GM12878 (cell line): ENCODE results near the gene LNX2. TPM values are rescaled to one million over a fixed set of nuclear protein-coding genes. Genes with fewer than 3 reads are reported as not detected.

Experiments used
- ATAC-seq: fragments of 200-7000 bp; cut with Tn5 transposase; 3 replicates; pipeline ENCODE4 v1.9.1; 2020; ENCODE audit warnings: mild to moderate bottlenecking, moderate library complexity
- BruUV-seq: library from RNA; stranded (reverse); fragments of 400-500 nt; replicated peaks from 2 replicates; lab custom pipeline; 2021; lab: Mats Ljungman, UMichigan
- CTCF ChIA-PET: fragments of 300-600 bp; sonication (Branson Sonifier 250); formaldehyde crosslinking; extraction: SDS; loops from one replicate; lab custom pipeline; 2021; ENCODE audit warnings: inconsistent platforms; lab: Yijun Ruan, JAX
- POLR2A ChIA-PET: fragments of 350-600 bp; formaldehyde crosslinking; extraction: SDS; loops from one replicate; lab custom pipeline; 2021; ENCODE audit warnings: inconsistent platforms; lab: Charles Lee
- RAD21 ChIA-PET: fragments of 300-600 bp; sonication (Branson Sonifier 250); formaldehyde crosslinking; loops from one replicate; lab custom pipeline; 2023; ENCODE audit warnings: antibody characterized with exemption; ENCODE audit not compliant: unreplicated experiment; lab: Charles Lee
- SMC1A ChIA-PET: fragments of 300-600 bp; sonication (Branson Sonifier 250); formaldehyde crosslinking; loops from one replicate; lab custom pipeline; 2023; ENCODE audit not compliant: unreplicated experiment, uncharacterized antibody; lab: Charles Lee
- DNase-seq: peaks from one replicate; pipeline ENCODE4 v3.0.0-alpha.2; 2011; ENCODE audit warnings: low read depth, low spot score
- FAIRE-seq: peaks from 3 replicates; lab custom pipeline; 2011; peaks lifted over from hg19 to GRCh38; lab: Jason Lieb, UNC
- H2AFZ ChIP-seq: 2 replicates; pipeline ENCODE4 v1.6.0; 2011; ENCODE audit warnings: low read depth, low read length, control low read depth; ENCODE audit not compliant: control insufficient read depth
- H3K27ac ChIP-seq: 2 replicates; pipeline ENCODE4 v1.5.1; 2011; ENCODE audit warnings: control low read depth; ENCODE audit not compliant: control insufficient read depth, insufficient read depth
- H3K27me3 ChIP-seq, 2 experiments: replicated peaks in 1 of 2; 2 replicates each; pipeline versions ENCODE4 v1.6.0 to v1.6.1; 2011; ENCODE audit warnings: low read length in 1 of 2; ENCODE audit not compliant: control insufficient read depth in 2 of 2, insufficient read depth in 2 of 2
- H3K36me3 ChIP-seq, 2 experiments: 2 replicates each; pipeline ENCODE4 v1.5.1; 2011; ENCODE audit warnings: low read length in 1 of 2; ENCODE audit not compliant: control insufficient read depth in 2 of 2, insufficient read depth in 2 of 2
- H3K4me1 ChIP-seq: 2 replicates; pipeline ENCODE4 v1.6.1; 2011; ENCODE audit warnings: mild to moderate bottlenecking, low read length, moderate library complexity, mixed read lengths; ENCODE audit not compliant: control insufficient read depth, insufficient read depth
- H3K4me2 ChIP-seq: 2 replicates; pipeline ENCODE4 v1.6.0; 2011; ENCODE audit warnings: control low read depth; ENCODE audit not compliant: control insufficient read depth, insufficient read depth
- H3K4me3 ChIP-seq: fragments of 200-600 bp; sonication (generic); 2 replicates; pipeline ENCODE4 v1.5.1; 2016
- H3K79me2 ChIP-seq: 2 replicates; pipeline ENCODE4 v1.6.0; 2011; ENCODE audit warnings: low read length; ENCODE audit not compliant: control insufficient read depth, insufficient read depth
- H3K9ac ChIP-seq: 2 replicates; pipeline ENCODE4 v1.8.0; 2011; ENCODE audit warnings: low read length, control low read depth, mixed read lengths; ENCODE audit not compliant: control insufficient read depth, insufficient read depth
- H3K9me3 ChIP-seq: replicated peaks from 3 replicates; pipeline ENCODE4 v1.5.1; 2011; ENCODE audit warnings: mild to moderate bottlenecking, low read length; ENCODE audit not compliant: control insufficient read depth, insufficient read depth
- H4K20me1 ChIP-seq: 2 replicates; pipeline ENCODE4 v1.6.0; 2011; ENCODE audit not compliant: control insufficient read depth, insufficient read depth
- CEBPB ChIP-seq, 2 experiments: fragments of 150-350 bp in 1 of 2; IDR thresholded peaks; 2 replicates each; pipeline ENCODE4 v1.6.1; 2012 to 2014; ENCODE audit warnings: low read depth in 2 of 2, low read length in 2 of 2, borderline replicate concordance in 1 of 2, inconsistent platforms in 1 of 2
- EP300 ChIP-seq, 2 experiments: fragments of 150-350 bp in 1 of 2; IDR thresholded peaks; 2 replicates each; pipeline ENCODE4 v1.6.1; 2011 to 2012; ENCODE audit warnings: low read depth in 2 of 2, low read length in 2 of 2, borderline replicate concordance in 1 of 2, improper control_type of control experiment in 1 of 2, inconsistent platforms in 1 of 2; ENCODE audit not compliant: control insufficient read depth in 1 of 2
- HCFC1 ChIP-seq: fragments of 150-350 bp; IDR thresholded peaks from 2 replicates; pipeline ENCODE4 v1.6.1; 2014; ENCODE audit warnings: low read length
- HDGF ChIP-seq: fragments of 450-650 bp; IDR thresholded peaks from 2 replicates; pipeline ENCODE4 v1.6.1; 2016; ENCODE audit warnings: antibody characterized with exemption
- KLF5 ChIP-seq: fragments of 450-650 bp; IDR thresholded peaks from 2 replicates; pipeline ENCODE4 v1.6.1; 2014; ENCODE audit warnings: mild to moderate bottlenecking; ENCODE audit not compliant: partially characterized antibody
- RBBP5 ChIP-seq: fragments of 200-600 bp; sonication (generic); conservative IDR thresholded peaks from 2 replicates; pipeline ENCODE4 v1.6.1; 2016
- SMAD1 ChIP-seq: fragments of 450-650 bp; IDR thresholded peaks from 2 replicates; pipeline ENCODE4 v1.6.1; 2018; ENCODE audit warnings: mild to moderate bottlenecking, low read depth; ENCODE audit not compliant: partially characterized antibody
- SMC3 ChIP-seq: IDR thresholded peaks from 2 replicates; pipeline ENCODE4 v1.6.1; 2011; ENCODE audit warnings: low read length, improper control_type of control experiment, borderline replicate concordance
- TAF1 ChIP-seq: IDR thresholded peaks from 2 replicates; pipeline ENCODE4 v1.6.1; 2011; ENCODE audit warnings: mild to moderate bottlenecking, low read depth, low read length, borderline replicate concordance
- ZBED1 ChIP-seq: IDR thresholded peaks from 2 replicates; pipeline ENCODE4 v1.6.1; 2016; ENCODE audit warnings: borderline replicate concordance
- WGBS: methylation state at CpG from one replicate; pipeline ENCODE4 v1.1.6; 2016; ENCODE audit warnings: low lambda C conversion rate; ENCODE audit not compliant: insufficient replicate concordance, insufficient coverage; ENCODE audit errors: missing lambda C conversion rate; 5-methylcytosine and 5-hydroxymethylcytosine counted together
- in situ Hi-C: fragments of 300-500 bp; cut with MboI; formaldehyde crosslinking; loops from 9 replicates; pipeline ENCODE4 v1.14.3; 2018; ENCODE audit warnings: mixed read lengths
- intact Hi-C: fragments of 100-400 bp; cut with micrococcal nuclease; formaldehyde crosslinking; loops from one replicate; pipeline ENCODE4 v1.14.2; 2022; ENCODE audit not compliant: unreplicated experiment
- polyA plus RNA-seq, 11 experiments: library from polyadenylated mRNA; depleted of rRNA in 4 of 11; unstranded in 6 of 11; stranded (reverse) in 5 of 11; fragments of >200 nt; fragmentation: Nextera tagmentation in 4 of 11; fragmentation: Illumina TruSeq in 1 of 11; extraction: Ambion mirVana in 4 of 11; extraction: Trizol in 1 of 11; gene quantifications; 1 replicate in 1 of 11; 2 replicates in 10 of 11; pipeline versions ENCODE4 v1.2.1 to v1.2.3, GENCODE V29; 2011 to 2016; ENCODE audit warnings: inconsistent platforms in 2 of 11, missing spikeins in 2 of 11, low read depth in 1 of 11
- total RNA-seq, 4 experiments: library from RNA; depleted of rRNA in 3 of 4; stranded (reverse); fragments of >200 nt in 3 of 4; fragmentation: Illumina TruSeq in 1 of 4; extraction: Trizol in 1 of 4; gene quantifications; 2 replicates each; pipeline versions ENCODE4 v1.2.1 to v1.2.3, GENCODE V29; 2013 to 2021
- TF ChIP-seq, protein P1 (sequence below), 3 experiments: IDR thresholded peaks in 2 of 3; conservative IDR thresholded peaks in 1 of 3; 2 replicates each; pipeline ENCODE4 v1.5.1; 2011; ENCODE audit warnings: low read depth in 3 of 3, low read length in 3 of 3, mild to moderate bottlenecking in 3 of 3, control low read depth in 2 of 3, moderate library complexity in 2 of 3, inconsistent platforms in 1 of 3, mixed read lengths in 1 of 3; ENCODE audit not compliant: control insufficient read depth in 2 of 3, insufficient read depth in 1 of 3; ENCODE audit errors: extremely low read depth in 1 of 3
- TF ChIP-seq, protein P2 (sequence below): fragments of 450-650 bp; IDR thresholded peaks from 2 replicates; pipeline ENCODE4 v1.6.1; 2017; ENCODE audit warnings: mild to moderate bottlenecking, low read depth, inconsistent platforms; ENCODE audit not compliant: poor library complexity, severe bottlenecking
- TF ChIP-seq, protein P3 (sequence below): fragments of 450-650 bp; IDR thresholded peaks from 2 replicates; pipeline ENCODE4 v1.6.1; 2014; ENCODE audit warnings: mild to moderate bottlenecking
- TF ChIP-seq, protein P4 (sequence below): fragments of 450-650 bp; IDR thresholded peaks from 2 replicates; pipeline ENCODE4 v1.6.1; 2017; ENCODE audit warnings: mild to moderate bottlenecking, moderate library complexity

LNX2 gene
- total and polyA plus RNA-seq, 10 of the 15 experiments (the other 5 are each of a cell fraction or from before 2014, with no cell fraction given), result 1.3 to 7.7 (median 4.4) TPM

DNA sequence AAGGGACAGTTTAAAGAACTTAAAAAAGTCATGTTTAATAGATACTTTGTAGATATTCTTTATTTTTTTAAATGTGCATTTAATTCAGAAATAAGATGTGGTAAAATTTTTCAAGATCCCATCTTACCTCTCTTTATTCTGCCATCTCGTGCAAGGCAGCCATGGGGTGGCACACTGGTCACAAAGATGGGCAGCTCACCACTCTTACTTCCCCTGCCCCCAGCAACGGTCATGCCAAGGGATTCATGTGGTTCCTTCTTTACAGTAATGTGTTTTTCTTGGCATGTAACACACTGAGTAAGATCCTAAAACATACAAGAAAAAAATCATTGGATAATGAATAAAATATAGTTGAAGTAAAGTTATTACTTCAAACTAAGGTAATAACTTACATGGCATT lies 64.2 kb downstream of the LNX2 start:
- H3K4me2 ChIP-seq, result no peak overlapping the region
- peaks cover 0 to 9% of the 10 kb centered on the region in 2 experiments; a peak in 2 of 4 replicates for H3K36me3 ChIP-seq
- no peak overlapping the region for H3K27ac ChIP-seq
- H3K9me3 ChIP-seq, result no peaks in the 10 kb centered on the region
- DNase-seq, result no peak
- no peak for ATAC-seq
- H3K4me3 ChIP-seq, result no peak overlapping the region
- H3K4me1 ChIP-seq, result no peaks in the 10 kb centered on the region
- WGBS, result 58% methylated on average over 2 of the region's 2 CpGs
- no peaks in the 10 kb centered on the region for H3K27me3 ChIP-seq
- no peaks in the 10 kb centered on the region for H4K20me1 ChIP-seq
- no TSS peak for BruUV-seq
- in situ Hi-C loops (no loop called here), intact Hi-C loops (loop anchor here (1.0 kb wide), 1 partner anchor 270 kb away; no protein-coding TSS in a partner anchor)
- ChIA-PET SMC1A (interaction anchor here (0.7 to 1.3 kb wide), 4 partner anchors 12 to 272 kb away, joined by 3 to 6 read pairs (median 3); no protein-coding TSS in a partner anchor), POLR2A (no interaction called here), CTCF (interaction anchor here (0.7 to 3.7 kb wide), 4 partner anchors 25 to 271 kb away, joined by 3 to 41 read pairs (median 3); no protein-coding TSS in a partner anchor), RAD21 (interaction anchor here (1.3 kb wide), 1 partner anchor 270 kb away, joined by 5 read pairs; no protein-coding TSS in a partner anchor)
- H3K79me2 ChIP-seq, result no peaks in the 10 kb centered on the region
- no peak overlapping the region for H2AFZ ChIP-seq
- no peak for FAIRE-seq
- H3K9ac ChIP-seq, result no peak overlapping the region
- TF ChIP-seq, protein P1, sequence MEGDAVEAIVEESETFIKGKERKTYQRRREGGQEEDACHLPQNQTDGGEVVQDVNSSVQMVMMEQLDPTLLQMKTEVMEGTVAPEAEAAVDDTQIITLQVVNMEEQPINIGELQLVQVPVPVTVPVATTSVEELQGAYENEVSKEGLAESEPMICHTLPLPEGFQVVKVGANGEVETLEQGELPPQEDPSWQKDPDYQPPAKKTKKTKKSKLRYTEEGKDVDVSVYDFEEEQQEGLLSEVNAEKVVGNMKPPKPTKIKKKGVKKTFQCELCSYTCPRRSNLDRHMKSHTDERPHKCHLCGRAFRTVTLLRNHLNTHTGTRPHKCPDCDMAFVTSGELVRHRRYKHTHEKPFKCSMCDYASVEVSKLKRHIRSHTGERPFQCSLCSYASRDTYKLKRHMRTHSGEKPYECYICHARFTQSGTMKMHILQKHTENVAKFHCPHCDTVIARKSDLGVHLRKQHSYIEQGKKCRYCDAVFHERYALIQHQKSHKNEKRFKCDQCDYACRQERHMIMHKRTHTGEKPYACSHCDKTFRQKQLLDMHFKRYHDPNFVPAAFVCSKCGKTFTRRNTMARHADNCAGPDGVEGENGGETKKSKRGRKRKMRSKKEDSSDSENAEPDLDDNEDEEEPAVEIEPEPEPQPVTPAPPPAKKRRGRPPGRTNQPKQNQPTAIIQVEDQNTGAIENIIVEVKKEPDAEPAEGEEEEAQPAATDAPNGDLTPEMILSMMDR (IDR thresholded peaks at IDR 0.05 in 2 of 3, conservative IDR thresholded peaks at IDR 0.05 in 1 of 3; ENCODE audit: control insufficient read depth in 2 of 3, extremely low read depth in 1 of 3, insufficient read depth in 1 of 3, low read depth in 3 of 3, low read length in 3 of 3), result peak in 1 of 3 experiments; percentile 27; a peak in 2 of 6 replicates
- TF ChIP-seq, protein P2, sequence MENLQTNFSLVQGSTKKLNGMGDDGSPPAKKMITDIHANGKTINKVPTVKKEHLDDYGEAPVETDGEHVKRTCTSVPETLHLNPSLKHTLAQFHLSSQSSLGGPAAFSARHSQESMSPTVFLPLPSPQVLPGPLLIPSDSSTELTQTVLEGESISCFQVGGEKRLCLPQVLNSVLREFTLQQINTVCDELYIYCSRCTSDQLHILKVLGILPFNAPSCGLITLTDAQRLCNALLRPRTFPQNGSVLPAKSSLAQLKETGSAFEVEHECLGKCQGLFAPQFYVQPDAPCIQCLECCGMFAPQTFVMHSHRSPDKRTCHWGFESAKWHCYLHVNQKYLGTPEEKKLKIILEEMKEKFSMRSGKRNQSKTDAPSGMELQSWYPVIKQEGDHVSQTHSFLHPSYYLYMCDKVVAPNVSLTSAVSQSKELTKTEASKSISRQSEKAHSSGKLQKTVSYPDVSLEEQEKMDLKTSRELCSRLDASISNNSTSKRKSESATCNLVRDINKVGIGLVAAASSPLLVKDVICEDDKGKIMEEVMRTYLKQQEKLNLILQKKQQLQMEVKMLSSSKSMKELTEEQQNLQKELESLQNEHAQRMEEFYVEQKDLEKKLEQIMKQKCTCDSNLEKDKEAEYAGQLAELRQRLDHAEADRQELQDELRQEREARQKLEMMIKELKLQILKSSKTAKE, result no peak
- TF ChIP-seq HDGF (no peak), SMAD1 (no peak), EP300 (IDR thresholded peaks at IDR 0.05; ENCODE audit: borderline replicate concordance in 1 of 2, control insufficient read depth in 1 of 2, low read depth in 2 of 2, low read length in 2 of 2) (no peak), TAF1 (no peak), SMC3 (peak; percentile 9; the same call in 1 of the 2 replicates), RBBP5 (no peak), ZBED1 (no peak), HCFC1 (no peak), CEBPB (IDR thresholded peaks at IDR 0.05; ENCODE audit: borderline replicate concordance in 1 of 2, low read depth in 2 of 2, low read length in 2 of 2) (no peak), KLF5 (no peak)
- TF ChIP-seq, protein P3, sequence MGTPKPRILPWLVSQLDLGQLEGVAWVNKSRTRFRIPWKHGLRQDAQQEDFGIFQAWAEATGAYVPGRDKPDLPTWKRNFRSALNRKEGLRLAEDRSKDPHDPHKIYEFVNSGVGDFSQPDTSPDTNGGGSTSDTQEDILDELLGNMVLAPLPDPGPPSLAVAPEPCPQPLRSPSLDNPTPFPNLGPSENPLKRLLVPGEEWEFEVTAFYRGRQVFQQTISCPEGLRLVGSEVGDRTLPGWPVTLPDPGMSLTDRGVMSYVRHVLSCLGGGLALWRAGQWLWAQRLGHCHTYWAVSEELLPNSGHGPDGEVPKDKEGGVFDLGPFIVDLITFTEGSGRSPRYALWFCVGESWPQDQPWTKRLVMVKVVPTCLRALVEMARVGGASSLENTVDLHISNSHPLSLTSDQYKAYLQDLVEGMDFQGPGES, result no peak
- TF ChIP-seq, protein P4, sequence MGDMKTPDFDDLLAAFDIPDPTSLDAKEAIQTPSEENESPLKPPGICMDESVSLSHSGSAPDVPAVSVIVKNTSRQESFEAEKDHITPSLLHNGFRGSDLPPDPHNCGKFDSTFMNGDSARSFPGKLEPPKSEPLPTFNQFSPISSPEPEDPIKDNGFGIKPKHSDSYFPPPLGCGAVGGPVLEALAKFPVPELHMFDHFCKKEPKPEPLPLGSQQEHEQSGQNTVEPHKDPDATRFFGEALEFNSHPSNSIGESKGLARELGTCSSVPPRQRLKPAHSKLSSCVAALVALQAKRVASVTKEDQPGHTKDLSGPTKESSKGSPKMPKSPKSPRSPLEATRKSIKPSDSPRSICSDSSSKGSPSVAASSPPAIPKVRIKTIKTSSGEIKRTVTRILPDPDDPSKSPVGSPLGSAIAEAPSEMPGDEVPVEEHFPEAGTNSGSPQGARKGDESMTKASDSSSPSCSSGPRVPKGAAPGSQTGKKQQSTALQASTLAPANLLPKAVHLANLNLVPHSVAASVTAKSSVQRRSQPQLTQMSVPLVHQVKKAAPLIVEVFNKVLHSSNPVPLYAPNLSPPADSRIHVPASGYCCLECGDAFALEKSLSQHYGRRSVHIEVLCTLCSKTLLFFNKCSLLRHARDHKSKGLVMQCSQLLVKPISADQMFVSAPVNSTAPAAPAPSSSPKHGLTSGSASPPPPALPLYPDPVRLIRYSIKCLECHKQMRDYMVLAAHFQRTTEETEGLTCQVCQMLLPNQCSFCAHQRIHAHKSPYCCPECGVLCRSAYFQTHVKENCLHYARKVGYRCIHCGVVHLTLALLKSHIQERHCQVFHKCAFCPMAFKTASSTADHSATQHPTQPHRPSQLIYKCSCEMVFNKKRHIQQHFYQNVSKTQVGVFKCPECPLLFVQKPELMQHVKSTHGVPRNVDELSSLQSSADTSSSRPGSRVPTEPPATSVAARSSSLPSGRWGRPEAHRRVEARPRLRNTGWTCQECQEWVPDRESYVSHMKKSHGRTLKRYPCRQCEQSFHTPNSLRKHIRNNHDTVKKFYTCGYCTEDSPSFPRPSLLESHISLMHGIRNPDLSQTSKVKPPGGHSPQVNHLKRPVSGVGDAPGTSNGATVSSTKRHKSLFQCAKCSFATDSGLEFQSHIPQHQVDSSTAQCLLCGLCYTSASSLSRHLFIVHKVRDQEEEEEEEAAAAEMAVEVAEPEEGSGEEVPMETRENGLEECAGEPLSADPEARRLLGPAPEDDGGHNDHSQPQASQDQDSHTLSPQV, result no peak
